ENCODE measurements around the gene CYTH4. TPM values are rescaled to one million over a fixed set of nuclear protein-coding genes. Genes with fewer than 3 reads are reported as not detected.

The CYTH4 gene
- total and polyA plus RNA-seq, 2 experiments from 2014 or later, result not detected

- TF ChIP-seq, protein P1, sequence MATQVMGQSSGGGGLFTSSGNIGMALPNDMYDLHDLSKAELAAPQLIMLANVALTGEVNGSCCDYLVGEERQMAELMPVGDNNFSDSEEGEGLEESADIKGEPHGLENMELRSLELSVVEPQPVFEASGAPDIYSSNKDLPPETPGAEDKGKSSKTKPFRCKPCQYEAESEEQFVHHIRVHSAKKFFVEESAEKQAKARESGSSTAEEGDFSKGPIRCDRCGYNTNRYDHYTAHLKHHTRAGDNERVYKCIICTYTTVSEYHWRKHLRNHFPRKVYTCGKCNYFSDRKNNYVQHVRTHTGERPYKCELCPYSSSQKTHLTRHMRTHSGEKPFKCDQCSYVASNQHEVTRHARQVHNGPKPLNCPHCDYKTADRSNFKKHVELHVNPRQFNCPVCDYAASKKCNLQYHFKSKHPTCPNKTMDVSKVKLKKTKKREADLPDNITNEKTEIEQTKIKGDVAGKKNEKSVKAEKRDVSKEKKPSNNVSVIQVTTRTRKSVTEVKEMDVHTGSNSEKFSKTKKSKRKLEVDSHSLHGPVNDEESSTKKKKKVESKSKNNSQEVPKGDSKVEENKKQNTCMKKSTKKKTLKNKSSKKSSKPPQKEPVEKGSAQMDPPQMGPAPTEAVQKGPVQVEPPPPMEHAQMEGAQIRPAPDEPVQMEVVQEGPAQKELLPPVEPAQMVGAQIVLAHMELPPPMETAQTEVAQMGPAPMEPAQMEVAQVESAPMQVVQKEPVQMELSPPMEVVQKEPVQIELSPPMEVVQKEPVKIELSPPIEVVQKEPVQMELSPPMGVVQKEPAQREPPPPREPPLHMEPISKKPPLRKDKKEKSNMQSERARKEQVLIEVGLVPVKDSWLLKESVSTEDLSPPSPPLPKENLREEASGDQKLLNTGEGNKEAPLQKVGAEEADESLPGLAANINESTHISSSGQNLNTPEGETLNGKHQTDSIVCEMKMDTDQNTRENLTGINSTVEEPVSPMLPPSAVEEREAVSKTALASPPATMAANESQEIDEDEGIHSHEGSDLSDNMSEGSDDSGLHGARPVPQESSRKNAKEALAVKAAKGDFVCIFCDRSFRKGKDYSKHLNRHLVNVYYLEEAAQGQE (IDR thresholded peaks at IDR 0.05; ENCODE audit: unreplicated experiment), result no peak
- TF ChIP-seq NANOG (IDR thresholded peaks at IDR 0.05; ENCODE audit: borderline replicate concordance) (no peak), EZH2 (IDR thresholded peaks at IDR 0.05; ENCODE audit: low read depth, unreplicated experiment) (no peak), ZNF114 (CRISPR knock-in tag; IDR thresholded peaks at IDR 0.05) (no peak), EZH2phosphoT487 (IDR thresholded peaks at IDR 0.05; ENCODE audit: unreplicated experiment) (no peak), CTCF (conservative IDR thresholded peaks at IDR 0.05; ENCODE audit: low read depth in 2 of 2) (no peak; a peak in 1 of 4 replicates), CREB1 (CRISPR knock-in tag; IDR thresholded peaks at IDR 0.05; ENCODE audit: low read depth) (no peak)
Observed at GRCh38 chr22:37287550-37287951, 5.2 kb downstream of the CYTH4 start (continued).

DNA sequence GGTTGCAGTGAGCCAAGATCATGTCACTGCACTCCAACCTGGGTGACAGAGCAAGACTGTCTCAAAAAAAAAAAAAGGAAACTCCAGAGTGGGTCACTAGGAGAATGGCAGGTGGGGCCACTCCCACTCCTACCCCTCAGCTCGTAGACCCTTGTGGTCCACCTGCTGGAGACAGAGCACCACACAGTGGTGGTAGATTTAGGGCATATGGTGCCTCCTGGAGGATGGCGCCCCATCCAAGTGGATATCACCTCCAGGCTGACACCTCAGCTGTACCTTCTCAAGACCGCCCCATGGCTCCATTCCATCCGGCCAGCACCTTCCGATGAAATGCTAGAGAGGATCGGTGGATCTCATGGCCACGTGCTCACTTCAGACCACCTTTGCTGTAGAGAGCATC, 6.2 kb downstream of the CYTH4 start:
- H3K4me3 Mint-ChIP-seq, result no peak overlapping the region
- peaks cover 13% of the 10 kb centered on the region for H3K4me1 Mint-ChIP-seq
- TF ChIP-seq, protein P1 (IDR thresholded peaks at IDR 0.05; ENCODE audit: unreplicated experiment), result no peak
- peak in 1 of 2 experiments; percentile 25; a peak in 1 of 4 replicates for TF ChIP-seq CTCF (conservative IDR thresholded peaks at IDR 0.05; ENCODE audit: low read depth in 2 of 2)
- Histone ChIP-seq H3K4me1 (ENCODE audit: insufficient read depth) (peaks cover 15% of the 10 kb centered on the region; the same call in 1 of the 2 replicates), H3K79me2 (replicated peaks; ENCODE audit: insufficient read depth) (no peaks in the 10 kb centered on the region), H3K36me3 (ENCODE audit: insufficient read depth) (no peaks in the 10 kb centered on the region), H3K9me2 (ENCODE audit: insufficient read depth) (no peaks in the 10 kb centered on the region), H3F3A (replicated peaks; ENCODE audit: low read depth) (no peaks in the 10 kb centered on the region), H3K27me3 (ENCODE audit: insufficient read depth) (no peaks in the 10 kb centered on the region), H4K20me1 (replicated peaks; ENCODE audit: insufficient read depth) (no peaks in the 10 kb centered on the region), H2AFZ (no peak overlapping the region), H3K4me3 (no peak overlapping the region), H3K27ac (ENCODE audit: low read depth) (no peak overlapping the region), H3K4me2 (no peak overlapping the region)
- H3K27me3 Mint-ChIP-seq (ENCODE audit: insufficient read depth, low read depth, poor library complexity), result peaks cover 9% of the 10 kb centered on the region
- DNase-seq (ENCODE audit: low spot score) (no peak), ATAC-seq (no peak)
- H3K9me3 Mint-ChIP-seq, result peaks cover 4% of the 10 kb centered on the region; the same call in 1 of the 3 replicates
- H3K36me3 Mint-ChIP-seq (ENCODE audit: low read depth), result no peaks in the 10 kb centered on the region
- H3K27ac Mint-ChIP-seq, result no peak overlapping the region

All from GM23338 (cell line).